Measurements from ENCODE around the gene ZNF780A.

Gene ZNF780A

DNA sequence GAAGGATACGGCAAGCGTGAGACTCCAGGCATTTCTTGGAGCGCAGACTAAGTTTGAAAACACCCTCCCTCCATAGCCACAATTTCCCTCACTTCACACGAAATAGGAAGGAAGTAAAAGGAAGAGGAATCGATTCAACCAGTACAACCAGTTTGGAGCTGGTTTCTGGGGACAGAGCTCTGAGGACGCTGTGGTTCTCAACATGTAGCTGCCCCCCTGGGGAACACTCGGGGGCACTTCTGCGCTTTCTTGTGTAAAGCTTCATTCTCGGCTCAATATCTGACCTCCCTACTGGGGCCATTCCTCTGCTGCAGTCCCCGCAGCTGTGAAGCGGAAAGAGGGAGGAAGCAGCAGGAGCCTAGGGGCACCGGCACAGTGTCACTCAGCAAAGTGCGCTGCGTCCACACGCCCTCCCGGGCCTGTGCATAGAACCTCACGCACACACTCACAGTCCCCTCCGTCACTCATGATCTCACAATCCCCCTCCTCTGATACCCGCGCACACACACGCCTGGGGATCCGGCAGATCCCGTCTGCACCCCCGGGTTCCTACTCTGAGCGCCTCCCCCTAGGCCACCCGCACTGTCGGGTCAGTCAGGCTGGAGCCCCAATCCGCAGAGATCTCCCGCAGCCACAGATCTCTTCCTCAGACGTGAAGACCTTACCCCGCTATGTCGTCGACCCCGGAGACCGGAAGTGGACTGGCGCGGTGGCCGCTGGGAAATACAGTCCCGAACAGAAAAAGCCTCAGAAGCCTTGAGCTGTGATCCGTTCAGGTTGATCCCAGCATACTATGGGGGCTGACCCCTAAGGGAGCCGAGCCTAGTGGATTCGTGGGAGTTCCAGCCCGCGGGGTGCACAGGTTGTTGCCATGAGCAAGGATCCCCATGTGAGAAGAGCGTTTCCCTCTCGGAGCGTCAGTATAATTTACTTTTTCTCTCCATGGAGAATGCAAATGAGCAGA, at the start of gene ZNF780A:
TSS of gene ZNF780A (minus strand) at position 703 of the 964 bp plus-strand sequence. CDS start 6,190 bp downstream, outside the sequence.
- peak; percentile 70 for DNase-seq (ENCODE audit: low spot score)
- in situ Hi-C loops (cut with MboI; ENCODE audit: low pct_unique_long_range_greater_than_20kb, low sequenced_read_pairs, unreplicated experiment): no loop called here
- TF ChIP-seq, protein P1, sequence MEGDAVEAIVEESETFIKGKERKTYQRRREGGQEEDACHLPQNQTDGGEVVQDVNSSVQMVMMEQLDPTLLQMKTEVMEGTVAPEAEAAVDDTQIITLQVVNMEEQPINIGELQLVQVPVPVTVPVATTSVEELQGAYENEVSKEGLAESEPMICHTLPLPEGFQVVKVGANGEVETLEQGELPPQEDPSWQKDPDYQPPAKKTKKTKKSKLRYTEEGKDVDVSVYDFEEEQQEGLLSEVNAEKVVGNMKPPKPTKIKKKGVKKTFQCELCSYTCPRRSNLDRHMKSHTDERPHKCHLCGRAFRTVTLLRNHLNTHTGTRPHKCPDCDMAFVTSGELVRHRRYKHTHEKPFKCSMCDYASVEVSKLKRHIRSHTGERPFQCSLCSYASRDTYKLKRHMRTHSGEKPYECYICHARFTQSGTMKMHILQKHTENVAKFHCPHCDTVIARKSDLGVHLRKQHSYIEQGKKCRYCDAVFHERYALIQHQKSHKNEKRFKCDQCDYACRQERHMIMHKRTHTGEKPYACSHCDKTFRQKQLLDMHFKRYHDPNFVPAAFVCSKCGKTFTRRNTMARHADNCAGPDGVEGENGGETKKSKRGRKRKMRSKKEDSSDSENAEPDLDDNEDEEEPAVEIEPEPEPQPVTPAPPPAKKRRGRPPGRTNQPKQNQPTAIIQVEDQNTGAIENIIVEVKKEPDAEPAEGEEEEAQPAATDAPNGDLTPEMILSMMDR (IDR thresholded peaks at IDR 0.05; ENCODE audit: extremely low read depth, insufficient read depth, missing control alignments): no peak

- DNase-seq (ENCODE audit: low spot score): peak; percentile 50
- TF ChIP-seq, protein P1 (IDR thresholded peaks at IDR 0.05; ENCODE audit: extremely low read depth, insufficient read depth, missing control alignments): peak; percentile 71
- in situ Hi-C loops (cut with MboI; ENCODE audit: low pct_unique_long_range_greater_than_20kb, low sequenced_read_pairs, unreplicated experiment): no loop called here
These were observed 49.0 kb upstream of the ZNF780A start for GRCh38 chr19:40139533-40140287.

DNA sequence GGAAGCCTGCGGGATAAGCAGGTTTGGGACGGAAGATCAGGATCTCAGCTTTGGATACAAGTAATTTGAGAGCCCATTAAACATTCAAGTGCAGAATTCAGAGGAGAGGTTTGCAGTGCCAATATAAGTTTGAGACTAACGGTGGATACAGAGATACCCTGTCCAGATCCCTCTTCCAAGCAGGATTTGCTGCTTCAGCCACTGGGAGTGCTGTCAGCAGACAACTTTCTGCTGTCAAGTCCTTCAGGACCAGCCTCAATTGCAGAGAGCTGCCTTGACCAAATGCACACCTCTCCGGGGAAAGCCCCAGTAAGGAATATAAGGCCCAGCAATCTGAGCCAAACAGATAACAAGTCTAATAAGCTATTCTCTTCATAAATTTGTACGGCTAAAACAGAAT, 46.1 kb upstream of the ZNF780A start:
- DNase-seq (ENCODE audit: low spot score): no peak
- TF ChIP-seq, protein P1 (IDR thresholded peaks at IDR 0.05; ENCODE audit: extremely low read depth, insufficient read depth, missing control alignments): no peak
- in situ Hi-C loops (cut with MboI; ENCODE audit: low pct_unique_long_range_greater_than_20kb, low sequenced_read_pairs, unreplicated experiment): no loop called here

GRCh38 chr19:40134866-40135265, 44.1 kb upstream of the ZNF780A start:
- TF ChIP-seq, protein P1 (IDR thresholded peaks at IDR 0.05; ENCODE audit: extremely low read depth, insufficient read depth, missing control alignments): no peak
- in situ Hi-C loops (cut with MboI; ENCODE audit: low pct_unique_long_range_greater_than_20kb, low sequenced_read_pairs, unreplicated experiment): no loop called here

DNA sequence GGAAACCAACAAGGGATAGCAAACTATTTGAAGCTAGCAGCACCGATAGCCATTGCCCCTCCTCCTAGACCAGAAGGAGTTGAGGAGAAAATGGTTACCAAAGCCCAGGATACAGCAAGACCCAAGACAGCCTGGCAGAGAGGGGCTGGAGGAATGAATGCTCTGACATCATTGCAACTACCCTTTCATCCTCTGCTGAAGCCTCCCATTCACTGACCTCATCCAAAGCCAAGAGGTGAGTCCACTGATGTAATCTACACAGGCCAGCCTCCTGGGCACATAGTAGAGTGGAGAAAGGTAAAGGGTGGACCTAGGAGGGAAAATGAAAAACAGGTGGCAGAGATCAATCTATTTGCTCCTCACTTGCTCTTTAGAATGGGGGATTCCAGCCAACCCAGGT, 42.7 kb upstream of the ZNF780A start:
- no peak for DNase-seq (ENCODE audit: low spot score)
- in situ Hi-C loops (cut with MboI; ENCODE audit: low pct_unique_long_range_greater_than_20kb, low sequenced_read_pairs, unreplicated experiment): no loop called here
- TF ChIP-seq, protein P1 (IDR thresholded peaks at IDR 0.05; ENCODE audit: extremely low read depth, insufficient read depth, missing control alignments): no peak

More at GRCh38 chr19:40134866-40135265, 44.1 kb upstream of the ZNF780A start:
- DNase-seq (ENCODE audit: low spot score): no peak

GRCh38 chr19:40130013-40130412, 39.3 kb upstream of the ZNF780A start:
- DNase-seq (ENCODE audit: low spot score): no peak
- in situ Hi-C loops (cut with MboI; ENCODE audit: low pct_unique_long_range_greater_than_20kb, low sequenced_read_pairs, unreplicated experiment): no loop called here
- TF ChIP-seq, protein P1 (IDR thresholded peaks at IDR 0.05; ENCODE audit: extremely low read depth, insufficient read depth, missing control alignments): no peak

Measured in GM13977 (cell line).